Measurements from ENCODE around the gene ANKRD27. TPM values are rescaled to one million over a fixed set of nuclear protein-coding genes. Genes with fewer than 3 reads are reported as not detected.

Gene ANKRD27
- total RNA-seq, 1 experiment from 2014 or later, result 55.5 TPM

- Histone ChIP-seq H3K9me2 (ENCODE audit: insufficient read depth) (no peaks in the 10 kb centered on the region), H3K9me3 (ENCODE audit: insufficient read depth, low read depth) (no peaks in the 10 kb centered on the region), H2AFZ (no peak overlapping the region), H3K4me1 (replicated peaks; ENCODE audit: insufficient read depth) (no peaks in the 10 kb centered on the region), H3K4me3 (no peak overlapping the region), H3K79me2 (ENCODE audit: low read depth) (no peaks in the 10 kb centered on the region), H3K4me2 (no peak overlapping the region), H3K27ac (no peak overlapping the region), H3F3A (ENCODE audit: insufficient read depth, low read depth) (no peaks in the 10 kb centered on the region), H3K36me3 (ENCODE audit: low read depth) (no peaks in the 10 kb centered on the region), H3K27me3 (ENCODE audit: insufficient read depth, low read depth) (no peaks in the 10 kb centered on the region), H4K20me1 (ENCODE audit: insufficient read depth) (no peaks in the 10 kb centered on the region)
- ChIA-PET CTCF (no interaction called here), POLR2A (ENCODE audit: unreplicated experiment) (no interaction called here)
- DNase-seq, result no peak
- TF ChIP-seq EZH2 (IDR thresholded peaks at IDR 0.05; ENCODE audit: low read depth) (no peak), CTCF (conservative IDR thresholded peaks at IDR 0.05) (no peak)
- intact Hi-C loops (cut with micrococcal nuclease; ENCODE audit: unreplicated experiment), result no loop called here
- BruUV-seq (replicated peaks), result no TSS peak
Measured at GRCh38 chr19:32631381-32631780, 43.6 kb downstream of the ANKRD27 start.

GRCh38 chr19:32630338-32630737, 44.6 kb downstream of the ANKRD27 start:
- BruUV-seq (replicated peaks), result no TSS peak
- CTCF ChIA-PET, result no interaction called here

GRCh38 chr19:32627714-32628270, 47.2 kb downstream of the ANKRD27 start:
- H2AFZ ChIP-seq, result no peak overlapping the region
- no peak for DNase-seq
- no peaks in the 10 kb centered on the region for H3K36me3 ChIP-seq (ENCODE audit: low read depth)
- no peaks in the 10 kb centered on the region for H3F3A ChIP-seq (ENCODE audit: insufficient read depth, low read depth)
- POLR2A ChIA-PET (ENCODE audit: unreplicated experiment), result no interaction called here
- no peaks in the 10 kb centered on the region for H3K4me1 ChIP-seq (replicated peaks; ENCODE audit: insufficient read depth)
- no TSS peak for BruUV-seq (replicated peaks)
- intact Hi-C loops (cut with micrococcal nuclease; ENCODE audit: unreplicated experiment), result no loop called here
- no peaks in the 10 kb centered on the region for H3K27me3 ChIP-seq (ENCODE audit: insufficient read depth, low read depth)
- no peak overlapping the region for H3K4me3 ChIP-seq
- no peak overlapping the region for H3K27ac ChIP-seq
- TF ChIP-seq EZH2 (IDR thresholded peaks at IDR 0.05; ENCODE audit: low read depth) (no peak), CTCF (conservative IDR thresholded peaks at IDR 0.05) (no peak)
- H4K20me1 ChIP-seq (ENCODE audit: insufficient read depth), result no peaks in the 10 kb centered on the region
- no peak overlapping the region for H3K4me2 ChIP-seq
- no peaks in the 10 kb centered on the region for H3K9me3 ChIP-seq (ENCODE audit: insufficient read depth, low read depth)
- H3K9me2 ChIP-seq (ENCODE audit: insufficient read depth), result no peaks in the 10 kb centered on the region
- CTCF ChIA-PET, result no interaction called here
- no peaks in the 10 kb centered on the region for H3K79me2 ChIP-seq (ENCODE audit: low read depth)

More at GRCh38 chr19:32630338-32630737, 44.6 kb downstream of the ANKRD27 start:
- H4K20me1 ChIP-seq (ENCODE audit: insufficient read depth), result no peaks in the 10 kb centered on the region
- no peaks in the 10 kb centered on the region for H3K79me2 ChIP-seq (ENCODE audit: low read depth)
- no peak overlapping the region for H3K4me3 ChIP-seq
- no peaks in the 10 kb centered on the region for H3K27me3 ChIP-seq (ENCODE audit: insufficient read depth, low read depth)
- POLR2A ChIA-PET (ENCODE audit: unreplicated experiment), result no interaction called here
- no peaks in the 10 kb centered on the region for H3K9me2 ChIP-seq (ENCODE audit: insufficient read depth)
- H3K4me2 ChIP-seq, result no peak overlapping the region
- TF ChIP-seq CTCF (conservative IDR thresholded peaks at IDR 0.05) (no peak), EZH2 (IDR thresholded peaks at IDR 0.05; ENCODE audit: low read depth) (no peak)
- H3K9me3 ChIP-seq (ENCODE audit: insufficient read depth, low read depth), result no peaks in the 10 kb centered on the region
- intact Hi-C loops (cut with micrococcal nuclease; ENCODE audit: unreplicated experiment), result no loop called here
- DNase-seq, result no peak
- H3K27ac ChIP-seq, result no peak overlapping the region
- H3K36me3 ChIP-seq (ENCODE audit: low read depth), result no peaks in the 10 kb centered on the region
- no peaks in the 10 kb centered on the region for H3F3A ChIP-seq (ENCODE audit: insufficient read depth, low read depth)
- no peaks in the 10 kb centered on the region for H3K4me1 ChIP-seq (replicated peaks; ENCODE audit: insufficient read depth)
- no peak overlapping the region for H2AFZ ChIP-seq

Measured in PC-9 (cell line).